HepG2 (cell line): ENCODE results near the gene ADCYAP1R1. TPM values are rescaled to one million over a fixed set of nuclear protein-coding genes. Genes with fewer than 3 reads are reported as not detected.

Source experiments
- ATAC-seq: fragments of 200-7000 bp; cut with Tn5 transposase; 3 replicates; pipeline ENCODE4 v1.9.1; 2020; ENCODE audit warnings: mild to moderate bottlenecking, moderate library complexity
- BruUV-seq: library from RNA; stranded (reverse); fragments of 400-500 nt; replicated peaks from 2 replicates; lab custom pipeline; 2021; lab: Mats Ljungman, UMichigan
- CTCF ChIA-PET: fragments of 300-600 bp; formaldehyde crosslinking; extraction: SDS; loops from one replicate; lab custom pipeline; 2021; ENCODE audit warnings: low total read pairs, inconsistent platforms, low intra/inter-chr PET ratio; lab: Yijun Ruan, JAX
- POLR2A ChIA-PET: fragments of 350-600 bp; sonication (Branson Sonifier 250); formaldehyde crosslinking; loops from one replicate; lab custom pipeline; 2020; ENCODE audit warnings: antibody characterized with exemption, inconsistent platforms; lab: Yijun Ruan, JAX
- DNase-seq: peaks from one replicate; pipeline ENCODE4 v3.0.0-alpha.2; 2015; ENCODE audit warnings: low spot score
- FAIRE-seq: peaks from 3 replicates; lab custom pipeline; 2011; peaks lifted over from hg19 to GRCh38; lab: Jason Lieb, UNC
- H2AFZ ChIP-seq: one replicate; pipeline ENCODE4 v1.6.1; 2011; ENCODE audit warnings: low read length, inconsistent platforms
- H3K27ac ChIP-seq: fragments of 300-600 bp; 3 replicates; pipeline ENCODE4 v1.8.0; 2011; ENCODE audit warnings: mixed run types, mild to moderate bottlenecking, mixed read lengths, low read length, inconsistent platforms; ENCODE audit not compliant: insufficient read depth; ENCODE audit errors: extremely low read length
- H3K27me3 ChIP-seq, 2 experiments: fragments of 200-600 bp in 1 of 2; 2 replicates in 1 of 2; 3 replicates in 1 of 2; pipeline versions ENCODE4 v1.6.0 to v1.8.0; 2011; ENCODE audit warnings: low read length in 2 of 2, mild to moderate bottlenecking in 2 of 2, moderate library complexity in 2 of 2, inconsistent platforms in 1 of 2; ENCODE audit not compliant: insufficient read depth in 2 of 2, control insufficient read depth in 1 of 2
- H3K36me3 ChIP-seq, 2 experiments: fragments of 200-600 bp in 1 of 2; replicated peaks in 1 of 2; 2 replicates in 1 of 2; 3 replicates in 1 of 2; pipeline versions ENCODE4 v1.5.1 to v1.8.0; 2011; ENCODE audit warnings: low read length in 2 of 2, inconsistent platforms in 1 of 2; ENCODE audit not compliant: insufficient read depth in 2 of 2, control insufficient read depth in 1 of 2
- H3K4me1 ChIP-seq: 2 replicates; pipeline ENCODE4 v1.5.1; 2012; ENCODE audit warnings: low read length, inconsistent platforms; ENCODE audit not compliant: insufficient read depth
- H3K4me2 ChIP-seq: 2 replicates; pipeline ENCODE4 v1.6.0; 2011; ENCODE audit warnings: low read depth, low read length, inconsistent platforms
- H3K4me3 ChIP-seq, 3 experiments: fragments of 200-600 bp in 1 of 3; sonication (generic), shearing (Covaris generic) in 1 of 3; replicated peaks in 1 of 3; 2 replicates each; pipeline ENCODE4 v1.5.1; 2011 to 2016; ENCODE audit warnings: low read length in 3 of 3, inconsistent platforms in 2 of 3, low read depth in 2 of 3, mild to moderate bottlenecking in 2 of 3, control low read depth in 1 of 3, mixed read lengths in 1 of 3; ENCODE audit not compliant: insufficient read depth in 1 of 3
- H3K79me2 ChIP-seq: one replicate; pipeline ENCODE4 v1.6.1; 2011; ENCODE audit warnings: low read length, inconsistent platforms; ENCODE audit not compliant: insufficient read depth
- H3K9ac ChIP-seq: 2 replicates; pipeline ENCODE4 v1.6.0; 2011; ENCODE audit warnings: mild to moderate bottlenecking, low read depth, low read length, inconsistent platforms; ENCODE audit not compliant: insufficient read depth
- H3K9me3 ChIP-seq: 2 replicates; pipeline ENCODE4 v1.5.1; 2012; ENCODE audit warnings: mild to moderate bottlenecking, low read length
- H4K20me1 ChIP-seq: 2 replicates; pipeline ENCODE4 v1.6.0; 2011; ENCODE audit warnings: inconsistent platforms, mild to moderate bottlenecking, low read length, moderate library complexity; ENCODE audit not compliant: insufficient read depth
- AHR ChIP-seq: IDR thresholded peaks from 2 replicates; pipeline ENCODE4 v1.6.1; 2018; ENCODE audit warnings: missing genetic modification reagents, missing compliant biosample characterization
- MED1 ChIP-seq: sonication (generic); formaldehyde crosslinking; IDR thresholded peaks from 2 replicates; pipeline ENCODE4 v1.4.0; 2020; ENCODE audit warnings: missing genetic modification reagents
- NFE2 ChIP-seq: sonication (generic); formaldehyde crosslinking; IDR thresholded peaks from 2 replicates; pipeline ENCODE4 v1.4.0; 2020; ENCODE audit warnings: missing genetic modification reagents
- RFXANK ChIP-seq: IDR thresholded peaks from 2 replicates; pipeline ENCODE4 v1.6.1; 2016
- SALL2 ChIP-seq: sonication (generic); formaldehyde crosslinking; IDR thresholded peaks from 2 replicates; pipeline ENCODE4 v1.8.1; 2023; ENCODE audit warnings: mild to moderate bottlenecking, missing genetic modification reagents, inconsistent platforms
- SMARCE1 ChIP-seq: fragments of 450-650 bp; IDR thresholded peaks from 2 replicates; pipeline ENCODE4 v1.6.1; 2017; ENCODE audit warnings: borderline replicate concordance
- SNRNP70 ChIP-seq: fragments of 200-400 bp; formaldehyde crosslinking; IDR thresholded peaks from 2 replicates; pipeline ENCODE4 v1.6.1; 2017; ENCODE audit warnings: mild to moderate bottlenecking, low read depth, low read length, moderate library complexity
- ZNF124 ChIP-seq: sonication (generic); formaldehyde crosslinking; IDR thresholded peaks from 2 replicates; pipeline ENCODE4 v1.4.0; 2020; ENCODE audit warnings: missing genetic modification reagents
- ZNF136 ChIP-seq: sonication (generic); formaldehyde crosslinking; IDR thresholded peaks from 2 replicates; pipeline ENCODE4 v1.8.1; 2022; ENCODE audit warnings: low read depth, mild to moderate bottlenecking, moderate library complexity, missing genetic modification reagents
- ZNF331 ChIP-seq: sonication (generic); formaldehyde crosslinking; IDR thresholded peaks from 2 replicates; pipeline ENCODE4 v1.4.0; 2020; ENCODE audit warnings: missing genetic modification reagents
- ZNF335 ChIP-seq: sonication (generic); formaldehyde crosslinking; IDR thresholded peaks from 2 replicates; pipeline ENCODE4 v1.4.0; 2020; ENCODE audit warnings: missing genetic modification reagents
- ZNF34 ChIP-seq: sonication (generic); formaldehyde crosslinking; IDR thresholded peaks from 2 replicates; pipeline ENCODE4 v1.4.0; 2020; ENCODE audit warnings: mild to moderate bottlenecking, missing genetic modification reagents, borderline replicate concordance
- ZNF446 ChIP-seq: sonication (generic); formaldehyde crosslinking; IDR thresholded peaks from 2 replicates; pipeline ENCODE4 v1.5.0; 2020; ENCODE audit warnings: mild to moderate bottlenecking, missing genetic modification reagents
- ZNF660 ChIP-seq: sonication (generic); formaldehyde crosslinking; IDR thresholded peaks from 2 replicates; pipeline ENCODE4 v1.5.1; 2020; ENCODE audit warnings: mild to moderate bottlenecking, low read depth, missing genetic modification reagents, borderline replicate concordance
- ZNF777 ChIP-seq: sonication (generic); formaldehyde crosslinking; IDR thresholded peaks from 2 replicates; pipeline ENCODE4 v1.4.0; 2020; ENCODE audit warnings: missing genetic modification reagents
- WGBS: methylation state at CpG from one replicate; pipeline ENCODE4 v1.1.6; 2017; ENCODE audit warnings: low lambda C conversion rate; 5-methylcytosine and 5-hydroxymethylcytosine counted together
- in situ Hi-C: cut with HindIII; loops from 2 replicates; pipeline ENCODE4 v1.10.0; 2017; ENCODE audit warnings: low pct_unique_long_range_greater_than_20kb; ENCODE audit not compliant: extremely low pct_ligation_motif_present
- intact Hi-C: fragments of 100-400 bp; cut with micrococcal nuclease; formaldehyde crosslinking; loops from one replicate; pipeline ENCODE4 v1.10.0; 2022; ENCODE audit not compliant: unreplicated experiment
- polyA plus RNA-seq, 8 experiments: library from polyadenylated mRNA; depleted of rRNA in 3 of 8; stranded (reverse) in 7 of 8; unstranded in 1 of 8; fragments of >200 nt; fragmentation: Illumina TruSeq in 4 of 8; extraction: Trizol in 4 of 8; gene quantifications; 2 replicates each; pipeline versions ENCODE4 v1.2.1 to v1.2.3, GENCODE V29; 2011 to 2016; ENCODE audit warnings: low read depth in 4 of 8, missing spikeins in 1 of 8, mixed read lengths in 1 of 8; ENCODE audit not compliant: insufficient read depth in 1 of 8
- total RNA-seq, 5 experiments: library from RNA; depleted of rRNA; stranded (reverse); fragments of >200 nt; fragmentation: Illumina TruSeq; extraction: Trizol; gene quantifications; 2 replicates each; pipeline ENCODE4 v1.2.3, GENCODE V29; 2016; ENCODE audit warnings: low read depth in 1 of 5
- TF ChIP-seq, protein P1 (sequence below): sonication (generic); formaldehyde crosslinking; IDR thresholded peaks from 2 replicates; pipeline ENCODE4 v1.5.0; 2020; ENCODE audit warnings: missing genetic modification reagents, mild to moderate bottlenecking, borderline replicate concordance
- TF ChIP-seq, protein P2 (sequence below): sonication (generic); formaldehyde crosslinking; conservative IDR thresholded peaks from 2 replicates; pipeline ENCODE4 v1.4.0; 2020; ENCODE audit warnings: missing genetic modification reagents

Gene ADCYAP1R1
- total and polyA plus RNA-seq, 2 of the 13 experiments (the other 11 are each of a cell fraction or from before 2014, with no cell fraction given) = not detected

DNA sequence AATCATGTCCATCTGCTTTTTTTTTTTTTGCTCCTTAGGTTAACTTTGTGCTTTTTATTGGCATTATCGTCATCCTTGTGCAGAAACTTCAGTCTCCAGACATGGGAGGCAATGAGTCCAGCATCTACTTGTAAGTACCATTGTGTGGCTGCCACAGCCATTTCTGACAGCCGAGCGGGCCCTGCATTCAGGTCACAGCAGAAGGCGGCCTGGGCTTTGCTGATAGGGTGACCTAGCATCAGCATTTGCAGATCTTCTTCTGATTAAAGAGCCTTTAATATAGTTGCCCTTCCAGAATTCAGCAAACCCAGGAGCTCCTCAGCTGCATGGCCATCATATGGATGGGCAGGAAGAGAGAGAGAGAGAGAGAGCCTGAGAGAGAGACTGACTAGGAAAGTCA, 40.5 kb downstream of the ADCYAP1R1 start:
- peaks cover 2 to 12% of the 10 kb centered on the region in 2 experiments; a peak in 3 of 5 replicates for H3K27me3 ChIP-seq
- no peaks in the 10 kb centered on the region for H3K36me3 ChIP-seq
- H3K4me3 ChIP-seq = no peak overlapping the region
- ATAC-seq (no peak), DNase-seq (no peak), FAIRE-seq (no peak)
- no peak overlapping the region for H3K9ac ChIP-seq
- in situ Hi-C loops (no loop called here), intact Hi-C loops (no loop called here)
- H2AFZ ChIP-seq = no peak overlapping the region
- ChIA-PET CTCF (no interaction called here), POLR2A (no interaction called here)
- no peak overlapping the region for H3K27ac ChIP-seq
- WGBS = 28% methylated on average over 4 of the region's 4 CpGs
- no peaks in the 10 kb centered on the region for H3K4me1 ChIP-seq
- BruUV-seq = no TSS peak
- no peak overlapping the region for H3K4me2 ChIP-seq
- no peaks in the 10 kb centered on the region for H3K79me2 ChIP-seq
- no peaks in the 10 kb centered on the region for H4K20me1 ChIP-seq
- no peaks in the 10 kb centered on the region for H3K9me3 ChIP-seq
- TF ChIP-seq MED1 (CRISPR knock-in tag) = no peak
- no peak for TF ChIP-seq SALL2
- no peak for TF ChIP-seq ZNF660 (CRISPR knock-in tag)
- TF ChIP-seq ZNF331 (CRISPR knock-in tag) = no peak
- TF ChIP-seq, protein P1, sequence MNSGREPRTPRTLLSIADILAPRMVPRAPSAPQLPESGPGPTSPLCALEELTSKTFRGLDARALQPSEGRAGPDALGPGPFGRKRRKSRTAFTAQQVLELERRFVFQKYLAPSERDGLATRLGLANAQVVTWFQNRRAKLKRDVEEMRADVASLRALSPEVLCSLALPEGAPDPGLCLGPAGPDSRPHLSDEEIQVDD (CRISPR knock-in tag) = no peak
- TF ChIP-seq ZNF124 (CRISPR knock-in tag) = no peak
- TF ChIP-seq ZNF335 (CRISPR knock-in tag) = no peak
- no peak for TF ChIP-seq SMARCE1

DNA sequence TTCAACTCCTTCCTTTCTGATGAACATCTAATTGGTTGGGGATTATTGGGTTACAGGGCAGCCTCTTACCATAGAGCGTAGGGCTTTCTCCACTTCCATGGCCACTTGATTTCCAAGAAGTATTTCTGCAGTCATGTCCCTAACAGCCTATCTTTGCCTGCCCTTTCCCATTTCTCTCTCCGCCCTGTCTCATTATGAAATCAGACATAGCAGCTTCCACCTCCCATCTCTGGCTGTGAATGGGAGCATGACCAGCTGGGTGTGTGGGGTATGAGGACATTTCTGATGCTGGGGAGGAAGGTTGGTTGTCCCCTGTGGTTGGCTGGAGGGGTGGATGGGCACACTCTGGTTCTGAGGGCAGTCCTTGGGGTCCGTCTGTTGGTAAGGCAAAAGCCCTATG, 41.2 kb downstream of the ADCYAP1R1 start:
- CTCF ChIA-PET = no interaction called here
- POLR2A ChIA-PET = no interaction called here
- no peak overlapping the region for H3K27ac ChIP-seq
- H3K36me3 ChIP-seq = no peaks in the 10 kb centered on the region
- H3K4me1 ChIP-seq = no peaks in the 10 kb centered on the region
- FAIRE-seq (no peak), DNase-seq (no peak), ATAC-seq (no peak)
- 50% methylated on average over 3 of the region's 3 CpGs for WGBS
- no peaks in the 10 kb centered on the region for H3K9me3 ChIP-seq
- no peak overlapping the region for H2AFZ ChIP-seq
- no peak overlapping the region for H3K4me3 ChIP-seq
- no peak overlapping the region for H3K4me2 ChIP-seq
- in situ Hi-C loops (no loop called here), intact Hi-C loops (no loop called here)
- no peak overlapping the region for H3K9ac ChIP-seq
- H4K20me1 ChIP-seq = no peaks in the 10 kb centered on the region
- peaks cover 2 to 12% of the 10 kb centered on the region in 2 experiments; a peak in 3 of 5 replicates for H3K27me3 ChIP-seq
- no TSS peak for BruUV-seq
- H3K79me2 ChIP-seq = no peaks in the 10 kb centered on the region
- no peak for TF ChIP-seq AHR
- TF ChIP-seq NFE2 = no peak
- TF ChIP-seq ZNF777 (CRISPR knock-in tag) = no peak
- no peak for TF ChIP-seq SNRNP70
- TF ChIP-seq, protein P2, sequence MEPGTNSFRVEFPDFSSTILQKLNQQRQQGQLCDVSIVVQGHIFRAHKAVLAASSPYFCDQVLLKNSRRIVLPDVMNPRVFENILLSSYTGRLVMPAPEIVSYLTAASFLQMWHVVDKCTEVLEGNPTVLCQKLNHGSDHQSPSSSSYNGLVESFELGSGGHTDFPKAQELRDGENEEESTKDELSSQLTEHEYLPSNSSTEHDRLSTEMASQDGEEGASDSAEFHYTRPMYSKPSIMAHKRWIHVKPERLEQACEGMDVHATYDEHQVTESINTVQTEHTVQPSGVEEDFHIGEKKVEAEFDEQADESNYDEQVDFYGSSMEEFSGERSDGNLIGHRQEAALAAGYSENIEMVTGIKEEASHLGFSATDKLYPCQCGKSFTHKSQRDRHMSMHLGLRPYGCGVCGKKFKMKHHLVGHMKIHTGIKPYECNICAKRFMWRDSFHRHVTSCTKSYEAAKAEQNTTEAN (CRISPR knock-in tag) = no peak
- no peak for TF ChIP-seq RFXANK (CRISPR knock-in tag)
- TF ChIP-seq ZNF446 = no peak
- TF ChIP-seq ZNF34 (CRISPR knock-in tag) = no peak
- no peak for TF ChIP-seq ZNF136 (CRISPR knock-in tag)
